ENCODE measurements around the gene DSCAML1. TPM values are rescaled to one million over a fixed set of nuclear protein-coding genes. Genes with fewer than 3 reads are reported as not detected.

The DSCAML1 gene
- total and polyA plus RNA-seq, 9 of the 15 experiments (the other 6 are each of a cell fraction or from before 2014, with no cell fraction given) = not detected

GRCh38 chr11:117569911-117570310 is 227.1 kb downstream of the DSCAML1 start:
- POLR2A ChIA-PET = interaction anchor here (1.4 kb wide), 1 partner anchor 14 kb away, joined by 4 read pairs; no protein-coding TSS in a partner anchor
- no peak overlapping the region for H3K4me2 ChIP-seq (ENCODE audit: insufficient read depth, low read length)
- DNase-seq (ENCODE audit: extremely low read depth in 1 of 4, low spot score in 3 of 4) (no peak), FAIRE-seq (no peak), ATAC-seq (no peak)
- H3K9me1 ChIP-seq (ENCODE audit: control insufficient read depth, insufficient read depth, low read length) = no peaks in the 10 kb centered on the region
- no peak overlapping the region for H2AFZ ChIP-seq (ENCODE audit: low read depth, low read length)
- no TSS peak for BruUV-seq (replicated peaks)
- in situ Hi-C loops (cut with MboI) (no loop called here), intact Hi-C loops (cut with micrococcal nuclease) (no loop called here)
- CTCF ChIA-PET (ENCODE audit: low intra/inter-chr PET ratio) = no interaction called here
- TF ChIP-seq TCFL5 (CRISPR knock-in tag; conservative IDR thresholded peaks at IDR 0.05) (no peak), RFX7 (CRISPR knock-in tag; IDR thresholded peaks at IDR 0.05) (no peak), HMG20B (CRISPR knock-in tag; IDR thresholded peaks at IDR 0.05) (no peak), ZNF184 (CRISPR knock-in tag; IDR thresholded peaks at IDR 0.05) (no peak), ZNF3 (CRISPR knock-in tag; IDR thresholded peaks at IDR 0.05) (no peak), BCOR (IDR thresholded peaks at IDR 0.05) (no peak), POLR2B (IDR thresholded peaks at IDR 0.05; ENCODE audit: low read depth, partially characterized antibody) (no peak), GATA2 (CRISPR knock-in tag; IDR thresholded peaks at IDR 0.05) (no peak), SP1 (CRISPR knock-in tag; IDR thresholded peaks at IDR 0.05) (no peak), ERF (CRISPR knock-in tag; IDR thresholded peaks at IDR 0.05) (no peak), ZNF586 (CRISPR knock-in tag; conservative IDR thresholded peaks at IDR 0.05) (no peak), ZNF408 (CRISPR knock-in tag; IDR thresholded peaks at IDR 0.05; ENCODE audit: low read depth) (no peak), SMC3 (conservative IDR thresholded peaks at IDR 0.05; ENCODE audit: insufficient read depth, low read depth, low read length) (no peak)
- H4K20me1 ChIP-seq (replicated peaks; ENCODE audit: control insufficient read depth, insufficient read depth, low read length) = 0 out of 2 replicates have a peak, but pooled peaks cover 5% of the 10 kb centered on the region
- no peak overlapping the region for H3K9ac ChIP-seq (ENCODE audit: insufficient read depth in 1 of 2, low read depth in 2 of 2, low read length in 2 of 2)
- no peaks in the 10 kb centered on the region for H3K36me3 ChIP-seq (ENCODE audit: control insufficient read depth, insufficient read depth, low read length)
- H3K4me3 ChIP-seq = no peak overlapping the region
- WGBS (ENCODE audit: insufficient coverage, low coverage, missing lambda C conversion rate) = 3% methylated on average over 9 of the region's 9 CpGs
- H3K9me3 ChIP-seq (replicated peaks; ENCODE audit: control insufficient read depth, insufficient read depth, low read depth, low read length) = no peaks in the 10 kb centered on the region
- H3K79me2 ChIP-seq (ENCODE audit: control insufficient read depth, insufficient read depth, low read length) = no peaks in the 10 kb centered on the region
- H3K27me3 ChIP-seq (ENCODE audit: control insufficient read depth in 2 of 2, insufficient read depth in 2 of 2, low read length in 2 of 2) = peaks cover 3 to 38% of the 10 kb centered on the region in 2 experiments; a peak in 4 of 5 replicates
- H3K27ac ChIP-seq (ENCODE audit: extremely low read depth, low read depth, low read length) = no peak overlapping the region
- no peaks in the 10 kb centered on the region for H3K4me1 ChIP-seq (replicated peaks in 1 of 2; ENCODE audit: control insufficient read depth in 2 of 2, insufficient read depth in 2 of 2, low read length in 2 of 2)

Data from K562 (cell line).